Measurements from ENCODE around the gene DDHD1. TPM values are rescaled to one million over a fixed set of nuclear protein-coding genes. Genes with fewer than 3 reads are reported as not detected.
A peak's percentile ranks its signal among the peaks of the same experiment; 100 is the strongest.

Gene DDHD1
- total RNA-seq, 1 donor from 2014 or later, result 14.5 TPM

DNA sequence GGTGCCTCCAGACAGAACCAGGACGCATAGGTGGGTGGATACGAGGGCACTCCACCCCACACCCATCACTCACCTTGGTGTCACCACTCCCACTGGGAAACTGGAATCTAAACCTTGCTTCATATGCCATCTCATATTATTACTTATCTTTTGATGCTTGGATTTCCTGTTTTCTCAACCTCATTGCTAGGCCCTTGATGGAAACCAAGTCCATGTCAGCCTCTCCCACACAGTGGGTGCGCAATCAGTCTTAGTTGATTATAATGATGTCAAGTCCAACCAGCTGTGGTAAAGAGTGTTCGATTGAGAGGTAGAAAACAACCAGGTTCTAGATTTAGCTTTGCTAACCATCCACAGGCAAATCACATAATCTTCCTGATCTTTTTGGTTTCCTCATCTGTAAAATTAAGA, 584 bp upstream of the DDHD1 start:
- Histone ChIP-seq H2AFZ (ENCODE audit: low read depth, low read length) (peak overlapping the region; percentile 95), H3K9me3 (ENCODE audit: insufficient read depth, low read depth, low read length) (no peaks in the 10 kb centered on the region), H3K4me3 (ENCODE audit: insufficient read depth, low read depth, low read length) (peak overlapping the region; percentile 80), H3K36me3 (ENCODE audit: insufficient read depth, low read length) (no peaks in the 10 kb centered on the region), H3K4me1 (ENCODE audit: insufficient read depth, low read length) (peaks cover 6% of the 10 kb centered on the region), H3K4me2 (ENCODE audit: low read length) (peak overlapping the region; percentile 89), H3K27ac (ENCODE audit: low read depth, low read length) (no peak overlapping the region), H3K27me3 (ENCODE audit: insufficient read depth, low read length) (no peaks in the 10 kb centered on the region), H3K9ac (ENCODE audit: low read length) (no peak overlapping the region), H4K20me1 (ENCODE audit: insufficient read depth, low read length) (peaks cover 9% of the 10 kb centered on the region), H3K79me2 (ENCODE audit: insufficient read depth, low read length) (peaks cover 36% of the 10 kb centered on the region)
- DNase-seq (ENCODE audit: low read depth) (no peak), FAIRE-seq (no peak)
- H3K4me1 Mint-ChIP-seq (ENCODE audit: low read depth, unreplicated experiment), result peaks cover 6% of the 10 kb centered on the region
- TF ChIP-seq, protein P1, sequence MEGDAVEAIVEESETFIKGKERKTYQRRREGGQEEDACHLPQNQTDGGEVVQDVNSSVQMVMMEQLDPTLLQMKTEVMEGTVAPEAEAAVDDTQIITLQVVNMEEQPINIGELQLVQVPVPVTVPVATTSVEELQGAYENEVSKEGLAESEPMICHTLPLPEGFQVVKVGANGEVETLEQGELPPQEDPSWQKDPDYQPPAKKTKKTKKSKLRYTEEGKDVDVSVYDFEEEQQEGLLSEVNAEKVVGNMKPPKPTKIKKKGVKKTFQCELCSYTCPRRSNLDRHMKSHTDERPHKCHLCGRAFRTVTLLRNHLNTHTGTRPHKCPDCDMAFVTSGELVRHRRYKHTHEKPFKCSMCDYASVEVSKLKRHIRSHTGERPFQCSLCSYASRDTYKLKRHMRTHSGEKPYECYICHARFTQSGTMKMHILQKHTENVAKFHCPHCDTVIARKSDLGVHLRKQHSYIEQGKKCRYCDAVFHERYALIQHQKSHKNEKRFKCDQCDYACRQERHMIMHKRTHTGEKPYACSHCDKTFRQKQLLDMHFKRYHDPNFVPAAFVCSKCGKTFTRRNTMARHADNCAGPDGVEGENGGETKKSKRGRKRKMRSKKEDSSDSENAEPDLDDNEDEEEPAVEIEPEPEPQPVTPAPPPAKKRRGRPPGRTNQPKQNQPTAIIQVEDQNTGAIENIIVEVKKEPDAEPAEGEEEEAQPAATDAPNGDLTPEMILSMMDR (IDR thresholded peaks at IDR 0.05; ENCODE audit: insufficient read depth, low read depth, low read length), result no peak
- no peak for TF ChIP-seq EZH2 (IDR thresholded peaks at IDR 0.05; ENCODE audit: insufficient read depth, low read length)
- H3K36me3 Mint-ChIP-seq (ENCODE audit: low read depth, unreplicated experiment), result no peaks in the 10 kb centered on the region
- H3K27me3 Mint-ChIP-seq (ENCODE audit: low read depth, unreplicated experiment), result no peaks in the 10 kb centered on the region
- peak overlapping the region; percentile 93 for H3K27ac Mint-ChIP-seq (ENCODE audit: unreplicated experiment)
- peaks cover 3% of the 10 kb centered on the region for H3K9me3 Mint-ChIP-seq (ENCODE audit: unreplicated experiment)
- peak overlapping the region; percentile 91 for H3K4me3 Mint-ChIP-seq (ENCODE audit: unreplicated experiment)

DNA sequence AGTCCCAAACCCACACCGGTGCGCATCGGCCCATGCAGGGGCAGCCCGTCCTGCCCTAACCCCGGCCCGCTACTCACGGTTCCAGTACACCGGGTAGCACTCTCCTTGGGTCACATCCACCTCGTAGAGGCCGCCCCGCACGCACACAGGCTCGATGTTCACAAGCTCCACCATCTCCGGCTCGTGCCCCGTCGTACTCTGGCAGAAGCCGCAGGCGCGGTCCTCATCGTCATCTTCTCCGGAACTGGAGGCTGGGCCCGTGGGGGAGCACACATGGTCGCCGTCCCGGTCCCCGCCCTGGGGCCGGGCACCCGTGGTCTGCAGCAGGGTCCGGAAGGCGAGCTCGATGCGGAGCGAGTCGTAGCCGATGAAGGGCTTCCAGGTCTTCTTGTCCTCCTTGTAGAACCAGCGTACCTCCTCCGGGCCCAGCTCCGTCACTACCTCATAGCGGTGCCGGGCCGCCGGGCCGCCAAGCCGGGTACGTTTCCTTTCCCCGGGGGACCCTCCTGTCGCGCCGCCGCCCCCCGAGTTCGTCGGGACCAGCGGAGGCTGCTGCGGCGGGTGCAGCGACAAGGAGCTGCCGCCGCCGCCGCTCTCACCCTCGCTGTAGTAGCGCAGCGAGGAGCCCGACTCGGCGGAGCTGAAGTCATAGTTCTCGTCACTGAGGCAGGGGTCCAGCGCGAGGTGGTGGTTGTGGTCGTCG, 788 bp downstream of the DDHD1 start:
- no peaks in the 10 kb centered on the region for H3K36me3 ChIP-seq (ENCODE audit: insufficient read depth, low read length)
- TF ChIP-seq EZH2 (IDR thresholded peaks at IDR 0.05; ENCODE audit: insufficient read depth, low read length), result no peak
- TF ChIP-seq, protein P1 (IDR thresholded peaks at IDR 0.05; ENCODE audit: insufficient read depth, low read depth, low read length), result no peak
- H3K9me3 Mint-ChIP-seq (ENCODE audit: unreplicated experiment), result peaks cover 3% of the 10 kb centered on the region
- H3K79me2 ChIP-seq (ENCODE audit: insufficient read depth, low read length), result peaks cover 44% of the 10 kb centered on the region
- peaks cover 6% of the 10 kb centered on the region for H3K4me1 Mint-ChIP-seq (ENCODE audit: low read depth, unreplicated experiment)
- DNase-seq (ENCODE audit: low read depth), result peak; percentile 24
- peak overlapping the region; percentile 82 for H3K9ac ChIP-seq (ENCODE audit: low read length)
- no peaks in the 10 kb centered on the region for H3K36me3 Mint-ChIP-seq (ENCODE audit: low read depth, unreplicated experiment)
- no peak for FAIRE-seq
- H2AFZ ChIP-seq (ENCODE audit: low read depth, low read length), result peak overlapping the region; percentile 93
- H3K27ac ChIP-seq (ENCODE audit: low read depth, low read length), result peak overlapping the region; percentile 51
- H3K27me3 ChIP-seq (ENCODE audit: insufficient read depth, low read length), result no peaks in the 10 kb centered on the region
- H4K20me1 ChIP-seq (ENCODE audit: insufficient read depth, low read length), result peaks cover 9% of the 10 kb centered on the region
- no peaks in the 10 kb centered on the region for H3K9me3 ChIP-seq (ENCODE audit: insufficient read depth, low read depth, low read length)
- H3K4me1 ChIP-seq (ENCODE audit: insufficient read depth, low read length), result peaks cover 6% of the 10 kb centered on the region
- peak overlapping the region; percentile 89 for H3K4me2 ChIP-seq (ENCODE audit: low read length)
- peak overlapping the region; percentile 80 for H3K4me3 ChIP-seq (ENCODE audit: insufficient read depth, low read depth, low read length)
- peak overlapping the region; percentile 23 for H3K27ac Mint-ChIP-seq (ENCODE audit: unreplicated experiment)
- peak overlapping the region; percentile 99 for H3K4me3 Mint-ChIP-seq (ENCODE audit: unreplicated experiment)
- H3K27me3 Mint-ChIP-seq (ENCODE audit: low read depth, unreplicated experiment), result no peaks in the 10 kb centered on the region

Measured in astrocyte (in vitro differentiated cells and primary cell).